DMS53 (cell line): ENCODE measurements around the gene TENM4.

Experiments
- DNase-seq: peaks from one replicate; lab custom pipeline; 2025; lab: John Stamatoyannopoulos, UW

The TENM4 gene

DNA sequence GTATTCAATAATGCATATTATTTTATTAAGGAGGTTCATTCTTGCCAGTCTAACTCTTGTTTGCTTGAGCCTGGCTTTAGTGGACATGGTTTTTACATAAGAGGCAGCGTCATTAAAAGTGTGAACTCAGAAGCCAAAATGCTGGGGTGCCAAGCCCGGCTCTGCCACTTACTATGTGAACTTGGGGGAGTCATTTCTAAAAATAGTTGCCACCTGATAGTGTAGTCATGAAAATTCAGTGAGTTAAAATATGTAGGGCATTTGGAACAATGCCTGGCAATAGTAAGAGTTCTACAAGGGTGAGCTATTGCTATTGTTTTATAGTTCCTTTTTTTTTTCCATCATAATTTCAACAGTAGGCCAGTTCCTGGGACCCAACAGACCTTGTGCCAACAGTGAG lies 49.9 kb downstream of the TENM4 start:
- DNase-seq, result no peak

DNA sequence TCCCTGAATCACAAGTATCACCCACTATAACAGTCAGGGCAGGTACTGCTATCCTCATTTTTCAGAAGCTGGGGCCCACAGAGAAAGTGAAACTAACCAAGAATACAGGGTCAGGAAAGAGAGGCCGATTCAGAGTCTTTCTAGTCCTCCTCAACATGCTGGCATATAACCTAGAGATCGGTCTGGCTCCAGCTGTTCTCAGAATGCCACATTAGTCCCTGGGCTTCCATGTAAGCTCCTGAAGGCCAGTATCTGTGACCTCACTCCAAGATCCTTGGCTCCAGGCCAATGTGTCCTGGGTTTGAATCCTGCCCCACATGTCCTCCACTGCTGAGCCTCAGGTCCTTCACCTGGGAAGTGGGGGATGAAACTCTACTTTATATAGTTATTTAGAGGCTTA lies 50.4 kb downstream of the TENM4 start:
- DNase-seq, result peak; percentile 30

GRCh38 chr11:79388201-79388600 lies 52.6 kb downstream of the TENM4 start:
- no peak for DNase-seq

DNA sequence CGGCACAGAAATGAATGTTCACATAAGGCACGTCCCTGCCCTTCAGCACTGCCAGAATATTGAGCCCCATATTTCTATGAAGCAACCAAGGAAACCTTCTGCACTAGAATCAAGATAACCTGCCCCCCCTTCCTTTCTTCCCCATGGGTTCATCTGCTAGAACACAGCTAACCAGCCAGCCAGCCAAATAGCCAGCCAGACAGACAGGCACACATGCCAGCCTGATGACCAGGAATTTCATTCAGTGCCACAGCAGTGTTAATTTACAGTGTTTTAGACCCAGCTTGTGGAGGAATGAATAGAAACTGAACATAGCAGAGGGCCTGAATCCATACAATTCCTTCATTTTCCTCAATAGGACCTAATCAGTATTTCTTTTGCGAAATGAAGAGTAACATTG lies 57.0 kb downstream of the TENM4 start:
- DNase-seq, result no peak

- DNase-seq, result no peak
Observed at GRCh38 chr11:79382301-79383050, 58.4 kb downstream of the TENM4 start.

- no peak for DNase-seq
Observed at GRCh38 chr11:79381036-79381435, 59.8 kb downstream of the TENM4 start.

- DNase-seq, result no peak
Observed at GRCh38 chr11:79377406-79377805, 63.4 kb downstream of the TENM4 start.

GRCh38 chr11:79375818-79376550 lies 64.8 kb downstream of the TENM4 start:
- DNase-seq, result no peak

- DNase-seq, result no peak
Observed at GRCh38 chr11:79374727-79375126, 66.1 kb downstream of the TENM4 start.

GRCh38 chr11:79371724-79372123 lies 69.1 kb downstream of the TENM4 start:
- no peak for DNase-seq

GRCh38 chr11:79371152-79371551 lies 69.7 kb downstream of the TENM4 start:
- DNase-seq, result peak; percentile 57

- no peak for DNase-seq
Observed at GRCh38 chr11:79369055-79369454, 71.8 kb downstream of the TENM4 start.

GRCh38 chr11:79367844-79368243 lies 73.0 kb downstream of the TENM4 start:
- DNase-seq, result no peak

GRCh38 chr11:79366218-79366617 lies 74.6 kb downstream of the TENM4 start:
- DNase-seq, result no peak

- DNase-seq, result no peak
Observed at GRCh38 chr11:79363861-79364378, 76.9 kb downstream of the TENM4 start.

GRCh38 chr11:79363256-79363655 lies 77.6 kb downstream of the TENM4 start:
- DNase-seq, result no peak

DNA sequence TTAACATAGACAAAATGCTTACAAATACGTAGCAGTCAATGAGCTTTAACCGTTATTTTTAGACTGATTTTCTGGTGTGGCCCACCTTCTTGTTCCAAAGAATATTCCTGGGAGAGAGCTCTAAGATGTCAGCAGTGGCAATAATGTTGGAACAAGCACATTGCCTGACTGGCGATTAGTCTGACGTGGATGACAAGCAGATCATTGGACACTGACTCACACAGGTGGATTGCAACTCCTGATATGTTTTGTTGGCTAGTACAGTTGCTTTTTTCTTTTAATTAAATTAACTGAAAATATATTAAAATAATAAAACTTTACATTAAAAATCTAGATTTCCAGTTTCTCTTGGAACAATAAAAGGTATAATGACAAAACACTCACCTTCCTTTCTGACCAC lies 78.0 kb downstream of the TENM4 start:
- DNase-seq, result no peak

DNA sequence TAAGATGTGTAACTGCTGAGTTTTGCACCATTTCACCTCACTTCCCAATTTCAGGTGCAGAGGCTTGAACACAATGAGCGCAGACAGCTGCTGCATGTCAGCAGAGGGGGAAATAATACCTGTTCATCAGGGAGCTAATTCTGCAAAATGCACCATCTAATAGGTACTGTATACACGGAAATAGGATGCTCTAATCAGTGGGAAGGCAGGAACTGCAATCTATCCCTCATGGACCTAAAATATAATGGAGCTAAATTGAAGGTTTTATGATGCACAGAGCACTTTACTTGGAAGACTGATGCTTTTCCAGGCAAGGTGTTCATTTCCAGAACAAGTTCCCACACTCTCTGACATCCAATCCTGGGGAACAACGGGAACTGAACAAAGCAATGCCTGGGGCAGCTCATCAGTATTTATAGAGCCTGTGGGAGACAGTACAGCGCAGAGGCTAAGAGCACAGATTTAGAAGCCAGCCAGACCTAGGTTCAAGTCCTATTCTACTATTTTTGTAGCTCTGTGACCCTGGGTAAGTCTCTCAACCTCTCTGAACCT lies 78.5 kb downstream of the TENM4 start:
- no peak for DNase-seq

DNA sequence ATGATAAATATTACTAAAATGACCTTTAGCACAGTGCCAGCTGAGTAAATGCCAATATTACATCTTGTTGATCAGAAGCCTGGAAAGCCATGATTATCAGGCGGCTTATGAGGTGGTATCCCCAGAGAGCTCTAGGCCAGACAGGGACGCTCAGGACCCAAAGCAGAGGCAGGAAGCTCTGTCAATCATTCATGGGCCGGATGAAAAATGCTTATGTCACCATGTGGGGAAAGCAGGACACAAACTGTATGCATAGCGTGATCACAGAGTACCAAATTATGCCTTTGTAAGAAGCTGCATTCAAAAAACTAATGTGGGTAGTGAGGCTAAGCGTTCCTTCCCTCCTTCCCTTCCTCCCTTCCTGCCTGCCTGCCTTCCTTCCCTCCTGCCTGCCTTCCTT lies 82.6 kb downstream of the TENM4 start:
- DNase-seq, result no peak

DNA sequence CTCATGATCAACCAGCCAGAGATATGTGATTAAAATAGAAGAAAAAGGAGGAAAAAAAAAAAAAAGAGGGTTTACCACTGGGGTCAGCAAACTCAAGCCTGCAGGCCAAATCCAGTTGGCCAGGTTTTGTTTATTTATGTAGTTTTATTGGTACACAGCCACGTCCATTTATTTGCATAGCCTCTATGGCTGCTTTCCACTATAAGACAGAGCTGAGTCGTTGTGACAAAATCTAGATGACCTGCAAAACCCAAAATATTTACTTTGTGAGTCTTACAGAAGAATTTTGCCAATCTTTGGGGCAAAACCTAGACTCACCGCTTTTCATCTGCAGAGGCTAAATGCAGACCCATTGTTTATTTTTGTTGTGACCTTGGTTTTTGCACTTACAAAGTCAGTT lies 87.1 kb downstream of the TENM4 start:
- DNase-seq, result peak; percentile 42

DNA sequence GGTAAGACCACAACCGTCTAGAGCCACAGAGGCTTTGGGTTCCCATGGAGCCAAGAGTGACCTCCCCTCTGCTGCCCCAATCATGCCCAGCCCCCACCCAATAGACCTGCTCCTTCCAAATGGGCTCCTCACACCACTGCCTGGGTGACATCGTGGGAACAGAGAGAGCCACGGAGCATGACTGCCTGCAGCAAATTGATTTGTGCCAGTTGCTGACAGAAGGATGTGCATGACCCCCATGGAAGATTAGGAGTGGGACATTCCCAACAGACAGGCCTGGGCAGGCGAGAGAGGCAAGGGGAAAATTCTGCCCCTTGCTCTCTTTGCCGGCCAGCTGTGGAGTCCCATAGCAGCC lies 88.5 kb downstream of the TENM4 start:
- DNase-seq, result no peak

GRCh38 chr11:79348976-79349682 lies 91.7 kb downstream of the TENM4 start:
- no peak for DNase-seq

GRCh38 chr11:79346021-79346420 lies 94.8 kb downstream of the TENM4 start:
- DNase-seq, result peak; percentile 23
